T-cell (primary cell): ENCODE measurements around the gene TIGD3. TPM values are rescaled to one million over a fixed set of nuclear protein-coding genes. Genes with fewer than 3 reads are reported as not detected.

ENCODE experiments used
- ATAC-seq, 4 experiments: fragments of 200-7000 bp in 3 of 4; fragments of 150-1000 bp in 1 of 4; cut with Tn5 transposase; replicated peaks in 1 of 4; 1 replicate in 3 of 4; 2 replicates in 1 of 4; pipeline ENCODE4 v1.10.0; 2021; ENCODE audit warnings: moderate library complexity in 3 of 4, mild to moderate bottlenecking in 2 of 4, moderate number of reproducible peaks in 1 of 4
- CTCF ChIA-PET, 2 donors: fragments of 300-600 bp; sonication (Branson Sonifier 250); formaldehyde crosslinking; loops; one replicate each; lab custom pipeline; 2022; ENCODE audit warnings: antibody characterized with exemption in 2 of 2; lab: Charles Lee
- POLR2A ChIA-PET, 2 donors: fragments of 300-600 bp; sonication (Branson Sonifier 250); formaldehyde crosslinking; loops; one replicate each; lab custom pipeline; 2022; ENCODE audit warnings: antibody characterized with exemption in 2 of 2; lab: Charles Lee
- DNase-seq, 35 experiments: peaks; one replicate each; pipeline versions ENCODE4 v3.0.0 to v3.0.0-alpha.2; 2013 to 2023
- H3K27ac ChIP-seq: one replicate; pipeline ENCODE4 v1.5.1; 2013; ENCODE audit warnings: low read length
- H3K27me3 ChIP-seq, 2 experiments: replicated peaks in 1 of 2; 1 replicate in 1 of 2; 2 replicates in 1 of 2; pipeline versions ENCODE4 v1.6.1 to v1.7.0; 2013; ENCODE audit warnings: low read length in 1 of 2, mixed read lengths in 1 of 2; ENCODE audit not compliant: control insufficient read depth in 2 of 2, insufficient read depth in 2 of 2; ENCODE audit errors: extremely low read depth in 1 of 2
- H3K36me3 ChIP-seq, 2 donors: 1 replicate in 1 of 2; 2 replicates in 1 of 2; pipeline versions ENCODE4 v1.6.1 to v1.7.0; 2013; ENCODE audit warnings: low read length in 1 of 2; ENCODE audit not compliant: control insufficient read depth in 2 of 2, insufficient read depth in 1 of 2; ENCODE audit errors: extremely low read depth in 1 of 2
- H3K4me1 ChIP-seq, 2 experiments: 1 replicate in 1 of 2; 2 replicates in 1 of 2; pipeline versions ENCODE4 v1.6.1 to v1.7.0; 2013; ENCODE audit warnings: low read length in 2 of 2, mixed read lengths in 1 of 2; ENCODE audit not compliant: insufficient read depth in 2 of 2, control insufficient read depth in 1 of 2; ENCODE audit errors: extremely low read depth in 1 of 2
- H3K4me3 ChIP-seq, 2 donors: 1 replicate in 1 of 2; 2 replicates in 1 of 2; pipeline versions ENCODE4 v1.5.1 to v1.7.0; 2013; ENCODE audit warnings: mild to moderate bottlenecking in 2 of 2, low read length in 1 of 2, moderate library complexity in 1 of 2; ENCODE audit not compliant: control insufficient read depth in 1 of 2; ENCODE audit errors: extremely low read depth in 1 of 2
- H3K9me3 ChIP-seq: 2 replicates; pipeline ENCODE4 v1.7.0; 2013
- H3K27ac Mint-ChIP-seq, 2 donors: one replicate each; pipeline ENCODE4 v1.8.0; 2020 to 2021; ENCODE audit warnings: mild to moderate bottlenecking in 2 of 2, mixed read lengths in 2 of 2
- H3K27me3 Mint-ChIP-seq, 2 donors: one replicate each; pipeline ENCODE4 v1.8.0; 2021 to 2022; ENCODE audit warnings: mixed read lengths in 2 of 2
- H3K36me3 Mint-ChIP-seq: one replicate; pipeline ENCODE4 v1.8.0; 2021; ENCODE audit warnings: mixed read lengths
- H3K4me1 Mint-ChIP-seq, 3 donors: one replicate each; pipeline ENCODE4 v1.8.0; 2020 to 2022; ENCODE audit warnings: mixed read lengths in 3 of 3, mild to moderate bottlenecking in 1 of 3
- H3K4me3 Mint-ChIP-seq, 3 donors: one replicate each; pipeline ENCODE4 v1.8.0; 2020 to 2022; ENCODE audit warnings: mild to moderate bottlenecking in 3 of 3, mixed read lengths in 3 of 3, moderate library complexity in 3 of 3
- H3K9me3 Mint-ChIP-seq, 3 donors: one replicate each; pipeline ENCODE4 v1.8.0; 2020 to 2022; ENCODE audit warnings: mixed read lengths in 3 of 3
- WGBS: methylation state at CpG from one replicate; pipeline ENCODE4 v1.1.5; 2013; ENCODE audit warnings: missing lambda C conversion rate; ENCODE audit not compliant: insufficient coverage; 5-methylcytosine and 5-hydroxymethylcytosine counted together
- total RNA-seq, 35 experiments: library from RNA in 6 of 35; stranded (reverse) in 6 of 35; fragments of 120-200 nt in 1 of 35; gene quantifications; one replicate each; pipeline versions ENCODE4 v1.2.1 to v1.2.4 and lab custom pipeline; 2013 to 2026

TIGD3 gene
- total RNA-seq, 5 donors from 2014 or later (not counting 1 experiment from before 2014, with no cell fraction given), result 0.48 to 1.3 (median 0.92) TPM

DNA sequence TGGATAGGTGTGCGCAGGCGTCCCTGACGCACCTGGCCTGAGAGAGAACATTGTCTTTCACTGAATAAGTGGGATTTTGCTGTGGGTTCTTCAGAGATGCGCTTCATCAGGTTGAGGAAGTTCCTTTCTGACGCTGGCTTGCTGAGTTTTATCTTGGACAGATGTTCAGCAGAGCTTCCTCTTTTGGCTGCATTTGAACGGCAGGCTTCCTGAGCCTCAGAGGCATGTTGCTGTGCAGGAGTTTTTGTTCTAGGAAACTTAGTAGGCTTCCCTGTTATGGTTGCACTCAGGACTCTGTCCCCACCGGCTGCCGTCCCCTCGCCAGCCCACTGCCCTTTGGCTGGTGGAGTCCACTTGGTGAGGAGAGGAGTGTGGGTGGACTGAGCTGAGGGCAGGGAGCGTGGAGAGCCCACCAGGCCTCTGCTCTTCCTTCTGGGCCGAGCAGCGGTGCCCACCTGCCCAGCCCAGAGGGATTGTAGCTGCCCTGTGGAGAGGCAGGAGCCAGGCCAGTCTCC lies 49.1 kb downstream of the TIGD3 start:
- H3K9me3 Mint-ChIP-seq, result no peaks in the 10 kb centered on the region
- peaks cover 3 to 9% of the 10 kb centered on the region in 2 experiments for H3K4me1 ChIP-seq
- no peaks in the 10 kb centered on the region for H3K27me3 Mint-ChIP-seq
- no peak overlapping the region for H3K4me3 Mint-ChIP-seq
- peaks cover 24 to 64% of the 10 kb centered on the region in 2 donors for H3K36me3 ChIP-seq
- no peak overlapping the region for H3K4me3 ChIP-seq
- no peak for DNase-seq
- H3K9me3 ChIP-seq, result no peaks in the 10 kb centered on the region
- H3K27ac Mint-ChIP-seq, result peak overlapping the region; percentile 19 to 75
- no peaks in the 10 kb centered on the region for H3K27me3 ChIP-seq
- H3K27ac ChIP-seq, result no peak overlapping the region
- peaks cover 7% of the 10 kb centered on the region for H3K36me3 Mint-ChIP-seq
- ChIA-PET CTCF (interaction anchor here in 1 of 2 donors (0.6 kb wide), 1 partner anchor 493 kb away, joined by 4 read pairs; no protein-coding TSS in a partner anchor), POLR2A (no interaction called here)
- 62% methylated on average over 10 of the region's 12 CpGs for WGBS
- peak in 2 of 4 experiments; percentile 27 to 57 for ATAC-seq
- H3K4me1 Mint-ChIP-seq, result peaks cover 0 to 9% (median 4%) of the 10 kb centered on the region in 3 donors

GRCh38 chr11:65404210-65404609 lies 49.7 kb downstream of the TIGD3 start:
- POLR2A ChIA-PET, result no interaction called here
- Histone ChIP-seq H3K4me1 (peaks cover 3 to 9% of the 10 kb centered on the region in 2 experiments), H3K27me3 (no peaks in the 10 kb centered on the region), H3K27ac (no peak overlapping the region), H3K36me3 (peaks cover 23 to 67% of the 10 kb centered on the region in 2 donors), H3K9me3 (no peaks in the 10 kb centered on the region), H3K4me3 (no peak overlapping the region)
- Mint-ChIP-seq H3K4me3 (no peak overlapping the region), H3K4me1 (peaks cover 0 to 9% (median 4%) of the 10 kb centered on the region in 3 donors), H3K27ac (peak overlapping the region in 1 of 2 donors; percentile 39), H3K9me3 (no peaks in the 10 kb centered on the region), H3K36me3 (peaks cover 12% of the 10 kb centered on the region), H3K27me3 (no peaks in the 10 kb centered on the region)
- ATAC-seq (no peak), DNase-seq (no peak)
- CTCF ChIA-PET, result no interaction called here
- WGBS, result 74% methylated on average over 13 of the region's 13 CpGs

- Histone ChIP-seq H3K9me3 (no peaks in the 10 kb centered on the region), H3K4me1 (peaks cover 3 to 9% of the 10 kb centered on the region in 2 experiments), H3K27me3 (no peaks in the 10 kb centered on the region), H3K27ac (no peak overlapping the region), H3K4me3 (no peak overlapping the region), H3K36me3 (peaks cover 21 to 67% of the 10 kb centered on the region in 2 donors)
- Mint-ChIP-seq H3K4me1 (peaks cover 0 to 9% (median 4%) of the 10 kb centered on the region in 3 donors), H3K9me3 (no peaks in the 10 kb centered on the region), H3K27ac (no peak overlapping the region), H3K36me3 (peaks cover 14% of the 10 kb centered on the region), H3K4me3 (no peak overlapping the region), H3K27me3 (no peaks in the 10 kb centered on the region)
- ChIA-PET CTCF (no interaction called here), POLR2A (interaction anchor here in 1 of 2 donors (0.5 kb wide), 1 partner anchor 87 kb away, joined by 3 read pairs; no protein-coding TSS in a partner anchor)
- DNase-seq (no peak), ATAC-seq (no peak)
- WGBS, result 93% methylated on average over 20 of the region's 24 CpGs
These were observed 50.2 kb downstream of the TIGD3 start for GRCh38 chr11:65404638-65405339.

Other genes starting within 250 kb of the TIGD3 start
- gene TM7SF2, start 242.9 kb upstream of the TIGD3 start, total RNA-seq, result 10 to 100 TPM; 23.7 to 34.2 (median 28.6) TPM
- gene ZNHIT2, start 237.1 kb upstream of the TIGD3 start, total RNA-seq, result 10 to 100 TPM in 3 of 5 donors, 1 to 10 TPM in 2; 7.0 to 20.4 (median 18.1) TPM
- gene FAU, start 232.6 kb upstream of the TIGD3 start, total RNA-seq, result 1,000 to 10,000 TPM; 1,477 to 1,924 (median 1,724) TPM
- gene MRPL49, start 232.4 kb upstream of the TIGD3 start, total RNA-seq, result 10 to 100 TPM; 48.3 to 58.8 (median 55.1) TPM
- gene SYVN1, start 220.2 kb upstream of the TIGD3 start, total RNA-seq, result 10 to 100 TPM; 63.8 to 77.7 (median 68.8) TPM
- gene SPDYC, start 184.5 kb upstream of the TIGD3 start, total RNA-seq, result not detected
- gene CAPN1, start 172.8 kb upstream of the TIGD3 start, total RNA-seq, result 100 to 1,000 TPM in 4 of 5 donors, 10 to 100 TPM in 1; 98.4 to 171 (median 143) TPM
- gene POLA2, start 92.8 kb upstream of the TIGD3 start, total RNA-seq, result 10 to 100 TPM; 15.1 to 24.2 (median 20.4) TPM
- gene CDC42EP2, start 39.9 kb upstream of the TIGD3 start, total RNA-seq, result 1 to 10 TPM in 2 of 5 donors, under 1 TPM in 3; 0.69 to 2.4 (median 0.79) TPM
- gene DPF2, start 20.9 kb upstream of the TIGD3 start, total RNA-seq, result 10 to 100 TPM; 57.9 to 95.4 (median 91.7) TPM
- 10 to 100 TPM; 18.7 to 72.2 (median 22.6) TPM for gene SLC25A45, start 27.9 kb downstream of the TIGD3 start, total RNA-seq
- 10 to 100 TPM; 35.6 to 79.1 (median 77.8) TPM for gene FRMD8, start 31.9 kb downstream of the TIGD3 start, total RNA-seq
- gene NEAT1, start 68.0 kb downstream of the TIGD3 start, total RNA-seq, result 1,000 to 10,000 TPM in 1 of 5 donors, 100 to 1,000 TPM in 4; 368 to 1,017 (median 906) TPM
- gene MALAT1, start 144.3 kb downstream of the TIGD3 start, total RNA-seq, result over 10,000 TPM; 21,382 to 33,585 (median 22,045) TPM
- 10 to 100 TPM; 66.4 to 96.8 (median 76.8) TPM for gene SCYL1, start 170.3 kb downstream of the TIGD3 start, total RNA-seq
- 100 to 1,000 TPM; 200 to 364 (median 284) TPM for gene LTBP3, start 203.6 kb downstream of the TIGD3 start, total RNA-seq
- 10 to 100 TPM; 32.5 to 36.9 (median 34.5) TPM for gene ZNRD2, start 215.7 kb downstream of the TIGD3 start, total RNA-seq
- 10 to 100 TPM; 36.3 to 72.9 (median 69.3) TPM for gene FAM89B, start 217.8 kb downstream of the TIGD3 start, total RNA-seq
- 100 to 1,000 TPM; 115 to 170 (median 150) TPM for gene EHBP1L1, start 221.3 kb downstream of the TIGD3 start, total RNA-seq
- 1 to 10 TPM; 2.3 to 8.0 (median 3.6) TPM for gene KCNK7, start 241.0 kb downstream of the TIGD3 start, total RNA-seq